HepG2 (cell line): Measurements from ENCODE around the gene SEMA6B. TPM values are rescaled to one million over a fixed set of nuclear protein-coding genes. Genes with fewer than 3 reads are reported as not detected.

Source experiments
- ATAC-seq: fragments of 200-7000 bp; cut with Tn5 transposase; 3 replicates; pipeline ENCODE4 v1.9.1; 2020; ENCODE audit warnings: mild to moderate bottlenecking, moderate library complexity
- BruUV-seq: library from RNA; stranded (reverse); fragments of 400-500 nt; replicated peaks from 2 replicates; lab custom pipeline; 2021; lab: Mats Ljungman, UMichigan
- CTCF ChIA-PET: fragments of 300-600 bp; formaldehyde crosslinking; extraction: SDS; loops from one replicate; lab custom pipeline; 2021; ENCODE audit warnings: low total read pairs, inconsistent platforms, low intra/inter-chr PET ratio; lab: Yijun Ruan, JAX
- POLR2A ChIA-PET: fragments of 350-600 bp; sonication (Branson Sonifier 250); formaldehyde crosslinking; loops from one replicate; lab custom pipeline; 2020; ENCODE audit warnings: antibody characterized with exemption, inconsistent platforms; lab: Yijun Ruan, JAX
- DNase-seq: peaks from one replicate; pipeline ENCODE4 v3.0.0-alpha.2; 2015; ENCODE audit warnings: low spot score
- FAIRE-seq: peaks from 3 replicates; lab custom pipeline; 2011; peaks lifted over from hg19 to GRCh38; lab: Jason Lieb, UNC
- H2AFZ ChIP-seq: one replicate; pipeline ENCODE4 v1.6.1; 2011; ENCODE audit warnings: low read length, inconsistent platforms
- H3K27ac ChIP-seq: fragments of 300-600 bp; 3 replicates; pipeline ENCODE4 v1.8.0; 2011; ENCODE audit warnings: mixed run types, mild to moderate bottlenecking, mixed read lengths, low read length, inconsistent platforms; ENCODE audit not compliant: insufficient read depth; ENCODE audit errors: extremely low read length
- H3K27me3 ChIP-seq, 2 experiments: fragments of 200-600 bp in 1 of 2; 2 replicates in 1 of 2; 3 replicates in 1 of 2; pipeline versions ENCODE4 v1.6.0 to v1.8.0; 2011; ENCODE audit warnings: low read length in 2 of 2, mild to moderate bottlenecking in 2 of 2, moderate library complexity in 2 of 2, inconsistent platforms in 1 of 2; ENCODE audit not compliant: insufficient read depth in 2 of 2, control insufficient read depth in 1 of 2
- H3K36me3 ChIP-seq, 2 experiments: fragments of 200-600 bp in 1 of 2; replicated peaks in 1 of 2; 2 replicates in 1 of 2; 3 replicates in 1 of 2; pipeline versions ENCODE4 v1.5.1 to v1.8.0; 2011; ENCODE audit warnings: low read length in 2 of 2, inconsistent platforms in 1 of 2; ENCODE audit not compliant: insufficient read depth in 2 of 2, control insufficient read depth in 1 of 2
- H3K4me1 ChIP-seq: 2 replicates; pipeline ENCODE4 v1.5.1; 2012; ENCODE audit warnings: low read length, inconsistent platforms; ENCODE audit not compliant: insufficient read depth
- H3K4me2 ChIP-seq: 2 replicates; pipeline ENCODE4 v1.6.0; 2011; ENCODE audit warnings: low read depth, low read length, inconsistent platforms
- H3K4me3 ChIP-seq, 3 experiments: fragments of 200-600 bp in 1 of 3; sonication (generic), shearing (Covaris generic) in 1 of 3; replicated peaks in 1 of 3; 2 replicates each; pipeline ENCODE4 v1.5.1; 2011 to 2016; ENCODE audit warnings: low read length in 3 of 3, inconsistent platforms in 2 of 3, low read depth in 2 of 3, mild to moderate bottlenecking in 2 of 3, control low read depth in 1 of 3, mixed read lengths in 1 of 3; ENCODE audit not compliant: insufficient read depth in 1 of 3
- H3K79me2 ChIP-seq: one replicate; pipeline ENCODE4 v1.6.1; 2011; ENCODE audit warnings: low read length, inconsistent platforms; ENCODE audit not compliant: insufficient read depth
- H3K9ac ChIP-seq: 2 replicates; pipeline ENCODE4 v1.6.0; 2011; ENCODE audit warnings: mild to moderate bottlenecking, low read depth, low read length, inconsistent platforms; ENCODE audit not compliant: insufficient read depth
- H3K9me3 ChIP-seq: 2 replicates; pipeline ENCODE4 v1.5.1; 2012; ENCODE audit warnings: mild to moderate bottlenecking, low read length
- H4K20me1 ChIP-seq: 2 replicates; pipeline ENCODE4 v1.6.0; 2011; ENCODE audit warnings: inconsistent platforms, mild to moderate bottlenecking, low read length, moderate library complexity; ENCODE audit not compliant: insufficient read depth
- ADNP ChIP-seq: sonication (generic); formaldehyde crosslinking; IDR thresholded peaks from 2 replicates; pipeline ENCODE4 v1.4.0; 2020; ENCODE audit warnings: missing genetic modification reagents
- CAMTA2 ChIP-seq: sonication (generic); formaldehyde crosslinking; IDR thresholded peaks from 2 replicates; pipeline ENCODE4 v1.4.0; 2020; ENCODE audit warnings: mild to moderate bottlenecking, missing genetic modification reagents, borderline replicate concordance
- EED ChIP-seq: sonication (generic); formaldehyde crosslinking; IDR thresholded peaks from 2 replicates; pipeline ENCODE4 v1.5.0; 2020; ENCODE audit warnings: mild to moderate bottlenecking, missing genetic modification reagents
- HNRNPLL ChIP-seq: fragments of 200-400 bp; formaldehyde crosslinking; IDR thresholded peaks from 2 replicates; pipeline ENCODE4 v1.6.1; 2017; ENCODE audit warnings: mild to moderate bottlenecking, low read depth, low read length; ENCODE audit not compliant: poor library complexity, severe bottlenecking
- HNRNPUL1 ChIP-seq: fragments of 200-400 bp; formaldehyde crosslinking; IDR thresholded peaks from 2 replicates; pipeline ENCODE4 v1.6.1; 2017; ENCODE audit warnings: low read depth, mild to moderate bottlenecking, low read length, moderate library complexity
- KDM1A ChIP-seq: IDR thresholded peaks from 2 replicates; pipeline ENCODE4 v1.6.1; 2016; ENCODE audit warnings: missing compliant biosample characterization
- LBX2 ChIP-seq: sonication (generic); formaldehyde crosslinking; IDR thresholded peaks from 2 replicates; pipeline ENCODE4 v1.5.0; 2020; ENCODE audit warnings: missing genetic modification reagents, mild to moderate bottlenecking, borderline replicate concordance
- NFYC ChIP-seq: IDR thresholded peaks from 2 replicates; pipeline ENCODE4 v1.6.1; 2016; ENCODE audit warnings: missing genetic modification reagents, missing compliant biosample characterization
- SRSF1 ChIP-seq: fragments of 200-400 bp; formaldehyde crosslinking; optimal IDR thresholded peaks from 2 replicates; pipeline ENCODE3; 2017; ENCODE audit warnings: mild to moderate bottlenecking, low read depth, low read length, moderate library complexity
- TBP ChIP-seq: sonication (generic); formaldehyde crosslinking; IDR thresholded peaks from 2 replicates; pipeline ENCODE4 v1.5.0; 2020; ENCODE audit warnings: missing genetic modification reagents
- YY1 ChIP-seq: IDR thresholded peaks from 2 replicates; pipeline ENCODE4 v1.6.1; 2011; ENCODE audit warnings: low read length, low read depth, moderate library complexity, mild to moderate bottlenecking; ENCODE audit not compliant: insufficient read depth, insufficient replicate concordance
- ZBTB10 ChIP-seq: sonication (generic); formaldehyde crosslinking; IDR thresholded peaks from 2 replicates; pipeline ENCODE4 v1.4.0; 2020; ENCODE audit warnings: missing genetic modification reagents, borderline replicate concordance
- ZBTB7A ChIP-seq: sonication (generic); formaldehyde crosslinking; IDR thresholded peaks from 2 replicates; pipeline ENCODE4 v1.8.0; 2022; ENCODE audit warnings: mild to moderate bottlenecking, missing genetic modification reagents
- ZNF24 ChIP-seq: fragments of 450-650 bp; IDR thresholded peaks from 2 replicates; pipeline ENCODE4 v1.6.1; 2017; ENCODE audit warnings: antibody characterized with exemption, mild to moderate bottlenecking
- ZNF546 ChIP-seq: sonication (generic); formaldehyde crosslinking; conservative IDR thresholded peaks from 2 replicates; pipeline ENCODE4 v1.8.1; 2023; ENCODE audit warnings: mild to moderate bottlenecking, missing genetic modification reagents
- ZNF563 ChIP-seq: sonication (generic); formaldehyde crosslinking; IDR thresholded peaks from 2 replicates; pipeline ENCODE4 v1.8.0; 2022; ENCODE audit warnings: mild to moderate bottlenecking, moderate library complexity, missing genetic modification reagents
- ZNF605 ChIP-seq: sonication (generic); formaldehyde crosslinking; IDR thresholded peaks from 2 replicates; pipeline ENCODE4 v1.8.0; 2022; ENCODE audit warnings: mild to moderate bottlenecking, missing genetic modification reagents
- ZNF704 ChIP-seq: sonication (generic); formaldehyde crosslinking; IDR thresholded peaks from 2 replicates; pipeline ENCODE4 v1.8.1; 2023; ENCODE audit warnings: mild to moderate bottlenecking, inconsistent platforms, moderate library complexity, missing genetic modification reagents, borderline replicate concordance
- ZNF709 ChIP-seq: sonication (generic); formaldehyde crosslinking; IDR thresholded peaks from 2 replicates; pipeline ENCODE4 v1.5.0; 2020; ENCODE audit warnings: mild to moderate bottlenecking, missing genetic modification reagents
- WGBS: methylation state at CpG from one replicate; pipeline ENCODE4 v1.1.6; 2017; ENCODE audit warnings: low lambda C conversion rate; 5-methylcytosine and 5-hydroxymethylcytosine counted together
- in situ Hi-C: cut with HindIII; loops from 2 replicates; pipeline ENCODE4 v1.10.0; 2017; ENCODE audit warnings: low pct_unique_long_range_greater_than_20kb; ENCODE audit not compliant: extremely low pct_ligation_motif_present
- intact Hi-C: fragments of 100-400 bp; cut with micrococcal nuclease; formaldehyde crosslinking; loops from one replicate; pipeline ENCODE4 v1.10.0; 2022; ENCODE audit not compliant: unreplicated experiment
- polyA plus RNA-seq, 8 experiments: library from polyadenylated mRNA; depleted of rRNA in 3 of 8; stranded (reverse) in 7 of 8; unstranded in 1 of 8; fragments of >200 nt; fragmentation: Illumina TruSeq in 4 of 8; extraction: Trizol in 4 of 8; gene quantifications; 2 replicates each; pipeline versions ENCODE4 v1.2.1 to v1.2.3, GENCODE V29; 2011 to 2016; ENCODE audit warnings: low read depth in 4 of 8, missing spikeins in 1 of 8, mixed read lengths in 1 of 8; ENCODE audit not compliant: insufficient read depth in 1 of 8
- total RNA-seq, 5 experiments: library from RNA; depleted of rRNA; stranded (reverse); fragments of >200 nt; fragmentation: Illumina TruSeq; extraction: Trizol; gene quantifications; 2 replicates each; pipeline ENCODE4 v1.2.3, GENCODE V29; 2016; ENCODE audit warnings: low read depth in 1 of 5

Gene SEMA6B
- total and polyA plus RNA-seq, 2 of the 13 experiments (the other 11 are each of a cell fraction or from before 2014, with no cell fraction given), result 45.5 to 67.1 TPM

- ATAC-seq (no peak), DNase-seq (no peak), FAIRE-seq (no peak)
- in situ Hi-C loops (no loop called here), intact Hi-C loops (loop anchor here (5.0 kb wide), 1 partner anchor 37 kb away; no protein-coding TSS in a partner anchor)
- ChIA-PET POLR2A (interaction anchor here (2.4 kb wide), 1 partner anchor 38 kb away, joined by 9 read pairs; no protein-coding TSS in a partner anchor), CTCF (no interaction called here)
- Histone ChIP-seq H3K9ac (peak overlapping the region; percentile 70), H3K9me3 (no peaks in the 10 kb centered on the region), H3K79me2 (peaks cover 14% of the 10 kb centered on the region), H3K36me3 (no peaks in the 10 kb centered on the region), H3K4me1 (peaks cover 82% of the 10 kb centered on the region), H4K20me1 (peaks cover 4% of the 10 kb centered on the region; the same call in 1 of the 2 replicates), H3K4me3 (peak overlapping the region; percentile 68 to 85 (median 68)), H3K27me3 (no peaks in the 10 kb centered on the region), H3K4me2 (peak overlapping the region; percentile 85), H3K27ac (peak overlapping the region; percentile 97), H2AFZ (no peak overlapping the region)
- BruUV-seq, result no TSS peak
- WGBS, result 17% methylated on average over 16 of the region's 45 CpGs
- TF ChIP-seq KDM1A (CRISPR knock-in tag) (peak; percentile 24; the same call in 1 of the 2 replicates), NFYC (CRISPR knock-in tag) (peak; percentile 55; the same call in 1 of the 2 replicates), EED (CRISPR knock-in tag) (no peak), ZNF605 (CRISPR knock-in tag) (peak; percentile 6; the same call in 1 of the 2 replicates), ZNF546 (CRISPR knock-in tag) (peak; percentile 56; the same call in 1 of the 2 replicates), HNRNPLL (no peak), ZNF563 (CRISPR knock-in tag) (0 out of 2 replicates have a peak, but pooled peaks have one; percentile 34), SRSF1 (peak; percentile 89), ZBTB10 (CRISPR knock-in tag) (peak; percentile 10; the same call in 1 of the 2 replicates), TBP (CRISPR knock-in tag) (no peak), YY1 (peak; percentile 27), LBX2 (no peak), ZNF704 (CRISPR knock-in tag) (0 out of 2 replicates have a peak, but pooled peaks have one; percentile 58), CAMTA2 (CRISPR knock-in tag) (no peak), HNRNPUL1 (no peak), ADNP (CRISPR knock-in tag) (peak; percentile 45; the same call in 1 of the 2 replicates), ZNF24 (no peak), ZBTB7A (0 out of 2 replicates have a peak, but pooled peaks have one; percentile 29), ZNF709 (peak; percentile 24; the same call in 1 of the 2 replicates)
Observed at GRCh38 chr19:4584670-4585460, 25.4 kb upstream of the SEMA6B start.
